GM12878 (cell line): ENCODE results near the gene ADAMTS13. TPM values are rescaled to one million over a fixed set of nuclear protein-coding genes. Genes with fewer than 3 reads are reported as not detected.

Source experiments
- ATAC-seq: fragments of 200-7000 bp; cut with Tn5 transposase; 3 replicates; pipeline ENCODE4 v1.9.1; 2020; ENCODE audit warnings: mild to moderate bottlenecking, moderate library complexity
- BruUV-seq: library from RNA; stranded (reverse); fragments of 400-500 nt; replicated peaks from 2 replicates; lab custom pipeline; 2021; lab: Mats Ljungman, UMichigan
- CTCF ChIA-PET: fragments of 300-600 bp; sonication (Branson Sonifier 250); formaldehyde crosslinking; extraction: SDS; loops from one replicate; lab custom pipeline; 2021; ENCODE audit warnings: inconsistent platforms; lab: Yijun Ruan, JAX
- POLR2A ChIA-PET: fragments of 350-600 bp; formaldehyde crosslinking; extraction: SDS; loops from one replicate; lab custom pipeline; 2021; ENCODE audit warnings: inconsistent platforms; lab: Charles Lee
- RAD21 ChIA-PET: fragments of 300-600 bp; sonication (Branson Sonifier 250); formaldehyde crosslinking; loops from one replicate; lab custom pipeline; 2023; ENCODE audit warnings: antibody characterized with exemption; ENCODE audit not compliant: unreplicated experiment; lab: Charles Lee
- SMC1A ChIA-PET: fragments of 300-600 bp; sonication (Branson Sonifier 250); formaldehyde crosslinking; loops from one replicate; lab custom pipeline; 2023; ENCODE audit not compliant: unreplicated experiment, uncharacterized antibody; lab: Charles Lee
- DNase-seq: peaks from one replicate; pipeline ENCODE4 v3.0.0-alpha.2; 2011; ENCODE audit warnings: low read depth, low spot score
- FAIRE-seq: peaks from 3 replicates; lab custom pipeline; 2011; peaks lifted over from hg19 to GRCh38; lab: Jason Lieb, UNC
- H2AFZ ChIP-seq: 2 replicates; pipeline ENCODE4 v1.6.0; 2011; ENCODE audit warnings: low read depth, low read length, control low read depth; ENCODE audit not compliant: control insufficient read depth
- H3K27ac ChIP-seq: 2 replicates; pipeline ENCODE4 v1.5.1; 2011; ENCODE audit warnings: control low read depth; ENCODE audit not compliant: control insufficient read depth, insufficient read depth
- H3K27me3 ChIP-seq, 2 experiments: replicated peaks in 1 of 2; 2 replicates each; pipeline versions ENCODE4 v1.6.0 to v1.6.1; 2011; ENCODE audit warnings: low read length in 1 of 2; ENCODE audit not compliant: control insufficient read depth in 2 of 2, insufficient read depth in 2 of 2
- H3K36me3 ChIP-seq, 2 experiments: 2 replicates each; pipeline ENCODE4 v1.5.1; 2011; ENCODE audit warnings: low read length in 1 of 2; ENCODE audit not compliant: control insufficient read depth in 2 of 2, insufficient read depth in 2 of 2
- H3K4me1 ChIP-seq: 2 replicates; pipeline ENCODE4 v1.6.1; 2011; ENCODE audit warnings: mild to moderate bottlenecking, low read length, moderate library complexity, mixed read lengths; ENCODE audit not compliant: control insufficient read depth, insufficient read depth
- H3K4me2 ChIP-seq: 2 replicates; pipeline ENCODE4 v1.6.0; 2011; ENCODE audit warnings: control low read depth; ENCODE audit not compliant: control insufficient read depth, insufficient read depth
- H3K4me3 ChIP-seq: fragments of 200-600 bp; sonication (generic); 2 replicates; pipeline ENCODE4 v1.5.1; 2016
- H3K79me2 ChIP-seq: 2 replicates; pipeline ENCODE4 v1.6.0; 2011; ENCODE audit warnings: low read length; ENCODE audit not compliant: control insufficient read depth, insufficient read depth
- H3K9ac ChIP-seq: 2 replicates; pipeline ENCODE4 v1.8.0; 2011; ENCODE audit warnings: low read length, control low read depth, mixed read lengths; ENCODE audit not compliant: control insufficient read depth, insufficient read depth
- H3K9me3 ChIP-seq: replicated peaks from 3 replicates; pipeline ENCODE4 v1.5.1; 2011; ENCODE audit warnings: mild to moderate bottlenecking, low read length; ENCODE audit not compliant: control insufficient read depth, insufficient read depth
- H4K20me1 ChIP-seq: 2 replicates; pipeline ENCODE4 v1.6.0; 2011; ENCODE audit not compliant: control insufficient read depth, insufficient read depth
- BACH1 ChIP-seq: fragments of 450-650 bp; IDR thresholded peaks from 2 replicates; pipeline ENCODE4 v1.6.1; 2017; ENCODE audit warnings: mild to moderate bottlenecking, borderline replicate concordance
- CHD2 ChIP-seq: IDR thresholded peaks from 2 replicates; pipeline ENCODE4 v1.6.1; 2011; ENCODE audit warnings: low read depth, low read length, improper control_type of control experiment, borderline replicate concordance
- EED ChIP-seq: sonication (generic); IDR thresholded peaks from 2 replicates; pipeline ENCODE4 v1.6.1; 2016; ENCODE audit warnings: antibody characterized with exemption, low read depth
- HDAC6 ChIP-seq: fragments of 200-600 bp; sonication (generic); IDR thresholded peaks from one replicate; pipeline ENCODE4 v1.8.0; 2017; ENCODE audit warnings: antibody characterized with exemption; ENCODE audit not compliant: unreplicated experiment
- MYC ChIP-seq: IDR thresholded peaks from 2 replicates; pipeline ENCODE4 v1.6.1; 2011; ENCODE audit warnings: mild to moderate bottlenecking, low read length, moderate library complexity, inconsistent platforms; ENCODE audit not compliant: insufficient read depth, insufficient replicate concordance, insufficient read length, severe bottlenecking
- NBN ChIP-seq: fragments of 450-650 bp; IDR thresholded peaks from 2 replicates; pipeline ENCODE4 v1.6.1; 2016
- NFYA ChIP-seq: IDR thresholded peaks from 2 replicates; pipeline ENCODE4 v1.6.1; 2011; ENCODE audit warnings: low read depth, mild to moderate bottlenecking, low read length, improper control_type of control experiment, borderline replicate concordance
- NR2F1 ChIP-seq: fragments of 450-650 bp; conservative IDR thresholded peaks from 2 replicates; pipeline ENCODE4 v1.6.1; 2017; ENCODE audit warnings: mild to moderate bottlenecking
- PML ChIP-seq: IDR thresholded peaks from 2 replicates; pipeline ENCODE4 v1.6.1; 2012; ENCODE audit warnings: low read length, inconsistent platforms
- SIN3A ChIP-seq: IDR thresholded peaks from 2 replicates; pipeline ENCODE4 v1.6.1; 2012; ENCODE audit warnings: low read depth, low read length, improper control_type of control experiment
- SPI1 ChIP-seq: IDR thresholded peaks from 2 replicates; pipeline ENCODE4 v1.6.1; 2011; ENCODE audit warnings: low read depth, mild to moderate bottlenecking, low read length, moderate library complexity, borderline replicate concordance; ENCODE audit not compliant: insufficient read depth
- WGBS: methylation state at CpG from one replicate; pipeline ENCODE4 v1.1.6; 2016; ENCODE audit warnings: low lambda C conversion rate; ENCODE audit not compliant: insufficient replicate concordance, insufficient coverage; ENCODE audit errors: missing lambda C conversion rate; 5-methylcytosine and 5-hydroxymethylcytosine counted together
- in situ Hi-C: fragments of 300-500 bp; cut with MboI; formaldehyde crosslinking; loops from 9 replicates; pipeline ENCODE4 v1.14.3; 2018; ENCODE audit warnings: mixed read lengths
- intact Hi-C: fragments of 100-400 bp; cut with micrococcal nuclease; formaldehyde crosslinking; loops from one replicate; pipeline ENCODE4 v1.14.2; 2022; ENCODE audit not compliant: unreplicated experiment
- polyA plus RNA-seq, 11 experiments: library from polyadenylated mRNA; depleted of rRNA in 4 of 11; unstranded in 6 of 11; stranded (reverse) in 5 of 11; fragments of >200 nt; fragmentation: Nextera tagmentation in 4 of 11; fragmentation: Illumina TruSeq in 1 of 11; extraction: Ambion mirVana in 4 of 11; extraction: Trizol in 1 of 11; gene quantifications; 1 replicate in 1 of 11; 2 replicates in 10 of 11; pipeline versions ENCODE4 v1.2.1 to v1.2.3, GENCODE V29; 2011 to 2016; ENCODE audit warnings: inconsistent platforms in 2 of 11, missing spikeins in 2 of 11, low read depth in 1 of 11
- total RNA-seq, 4 experiments: library from RNA; depleted of rRNA in 3 of 4; stranded (reverse); fragments of >200 nt in 3 of 4; fragmentation: Illumina TruSeq in 1 of 4; extraction: Trizol in 1 of 4; gene quantifications; 2 replicates each; pipeline versions ENCODE4 v1.2.1 to v1.2.3, GENCODE V29; 2013 to 2021
- TF ChIP-seq, protein P1 (sequence below): fragments of 450-650 bp; conservative IDR thresholded peaks from 2 replicates; pipeline ENCODE4 v1.6.1; 2017; ENCODE audit warnings: mild to moderate bottlenecking, moderate library complexity
- TF ChIP-seq, protein P2 (sequence below): fragments of 450-650 bp; IDR thresholded peaks from 2 replicates; pipeline ENCODE4 v1.6.1; 2018; ENCODE audit warnings: borderline replicate concordance, mild to moderate bottlenecking; ENCODE audit not compliant: partially characterized antibody

Gene ADAMTS13
- total and polyA plus RNA-seq, 10 of the 15 experiments (the other 5 are each of a cell fraction or from before 2014, with no cell fraction given), result 0.08 to 2.4 (median 0.28) TPM

DNA sequence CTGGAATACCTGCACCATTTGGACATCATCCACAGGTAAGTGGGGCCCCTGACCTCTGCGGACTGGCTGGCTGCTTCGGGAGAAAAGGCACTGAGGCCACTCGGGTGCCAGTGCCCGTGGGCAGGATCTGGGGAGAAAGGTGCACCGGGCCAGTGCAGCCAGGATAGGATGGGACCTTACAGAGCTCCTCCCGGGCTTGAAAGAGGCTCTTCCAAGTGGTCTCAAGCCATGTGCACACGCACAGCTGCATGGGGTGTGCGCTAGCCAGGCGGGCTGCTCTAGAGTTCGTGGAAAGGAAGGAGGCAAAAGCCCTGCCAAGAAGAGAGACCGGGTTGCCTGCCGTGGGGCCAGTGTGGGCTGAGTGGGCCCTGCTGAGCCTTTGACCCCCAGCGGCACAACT lies 32.6 kb upstream of the ADAMTS13 start:
- in situ Hi-C loops, result no loop called here
- no TSS peak for BruUV-seq
- no peak for FAIRE-seq

More for the DNA sequence above, 32.6 kb upstream of the ADAMTS13 start:
- Histone ChIP-seq H3K4me2 (no peak overlapping the region), H3K4me1 (no peaks in the 10 kb centered on the region), H3K79me2 (no peaks in the 10 kb centered on the region), H3K9ac (no peak overlapping the region), H3K9me3 (no peaks in the 10 kb centered on the region), H4K20me1 (no peaks in the 10 kb centered on the region), H3K27ac (no peak overlapping the region), H3K36me3 (no peaks in the 10 kb centered on the region), H3K4me3 (no peak overlapping the region), H3K27me3 (no peaks in the 10 kb centered on the region), H2AFZ (no peak overlapping the region)
- ChIA-PET RAD21 (no interaction called here), SMC1A (no interaction called here), POLR2A (no interaction called here), CTCF (interaction anchor here (1.2 kb wide), 1 partner anchor 12 kb away, joined by 3 read pairs; no protein-coding TSS in a partner anchor)
- intact Hi-C loops, result no loop called here
- ATAC-seq (no peak), DNase-seq (no peak)
- TF ChIP-seq MYC, result no peak
- TF ChIP-seq HDAC6, result no peak
- TF ChIP-seq SPI1, result no peak
- TF ChIP-seq EED, result no peak
- no peak for TF ChIP-seq PML
- TF ChIP-seq NR2F1, result no peak
- TF ChIP-seq BACH1, result no peak
- no peak for TF ChIP-seq CHD2
- no peak for TF ChIP-seq SIN3A
- TF ChIP-seq, protein P1, sequence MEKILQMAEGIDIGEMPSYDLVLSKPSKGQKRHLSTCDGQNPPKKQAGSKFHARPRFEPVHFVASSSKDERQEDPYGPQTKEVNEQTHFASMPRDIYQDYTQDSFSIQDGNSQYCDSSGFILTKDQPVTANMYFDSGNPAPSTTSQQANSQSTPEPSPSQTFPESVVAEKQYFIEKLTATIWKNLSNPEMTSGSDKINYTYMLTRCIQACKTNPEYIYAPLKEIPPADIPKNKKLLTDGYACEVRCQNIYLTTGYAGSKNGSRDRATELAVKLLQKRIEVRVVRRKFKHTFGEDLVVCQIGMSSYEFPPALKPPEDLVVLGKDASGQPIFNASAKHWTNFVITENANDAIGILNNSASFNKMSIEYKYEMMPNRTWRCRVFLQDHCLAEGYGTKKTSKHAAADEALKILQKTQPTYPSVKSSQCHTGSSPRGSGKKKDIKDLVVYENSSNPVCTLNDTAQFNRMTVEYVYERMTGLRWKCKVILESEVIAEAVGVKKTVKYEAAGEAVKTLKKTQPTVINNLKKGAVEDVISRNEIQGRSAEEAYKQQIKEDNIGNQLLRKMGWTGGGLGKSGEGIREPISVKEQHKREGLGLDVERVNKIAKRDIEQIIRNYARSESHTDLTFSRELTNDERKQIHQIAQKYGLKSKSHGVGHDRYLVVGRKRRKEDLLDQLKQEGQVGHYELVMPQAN, result no peak
- TF ChIP-seq NBN, result no peak
- no peak for TF ChIP-seq NFYA
- TF ChIP-seq, protein P2, sequence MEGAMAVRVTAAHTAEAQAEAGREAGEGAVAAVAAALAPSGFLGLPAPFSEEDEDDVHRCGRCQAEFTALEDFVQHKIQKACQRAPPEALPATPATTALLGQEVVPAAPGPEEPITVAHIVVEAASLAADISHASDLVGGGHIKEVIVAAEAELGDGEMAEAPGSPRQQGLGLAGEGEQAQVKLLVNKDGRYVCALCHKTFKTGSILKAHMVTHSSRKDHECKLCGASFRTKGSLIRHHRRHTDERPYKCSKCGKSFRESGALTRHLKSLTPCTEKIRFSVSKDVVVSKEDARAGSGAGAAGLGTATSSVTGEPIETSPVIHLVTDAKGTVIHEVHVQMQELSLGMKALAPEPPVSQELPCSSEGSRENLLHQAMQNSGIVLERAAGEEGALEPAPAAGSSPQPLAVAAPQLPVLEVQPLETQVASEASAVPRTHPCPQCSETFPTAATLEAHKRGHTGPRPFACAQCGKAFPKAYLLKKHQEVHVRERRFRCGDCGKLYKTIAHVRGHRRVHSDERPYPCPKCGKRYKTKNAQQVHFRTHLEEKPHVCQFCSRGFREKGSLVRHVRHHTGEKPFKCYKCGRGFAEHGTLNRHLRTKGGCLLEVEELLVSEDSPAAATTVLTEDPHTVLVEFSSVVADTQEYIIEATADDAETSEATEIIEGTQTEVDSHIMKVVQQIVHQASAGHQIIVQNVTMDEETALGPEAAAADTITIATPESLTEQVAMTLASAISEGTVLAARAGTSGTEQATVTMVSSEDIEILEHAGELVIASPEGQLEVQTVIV, result no peak
- WGBS, result 34% methylated on average over 13 of the region's 13 CpGs
